ENCODE data around the gene CIITA.

CIITA gene

DNA sequence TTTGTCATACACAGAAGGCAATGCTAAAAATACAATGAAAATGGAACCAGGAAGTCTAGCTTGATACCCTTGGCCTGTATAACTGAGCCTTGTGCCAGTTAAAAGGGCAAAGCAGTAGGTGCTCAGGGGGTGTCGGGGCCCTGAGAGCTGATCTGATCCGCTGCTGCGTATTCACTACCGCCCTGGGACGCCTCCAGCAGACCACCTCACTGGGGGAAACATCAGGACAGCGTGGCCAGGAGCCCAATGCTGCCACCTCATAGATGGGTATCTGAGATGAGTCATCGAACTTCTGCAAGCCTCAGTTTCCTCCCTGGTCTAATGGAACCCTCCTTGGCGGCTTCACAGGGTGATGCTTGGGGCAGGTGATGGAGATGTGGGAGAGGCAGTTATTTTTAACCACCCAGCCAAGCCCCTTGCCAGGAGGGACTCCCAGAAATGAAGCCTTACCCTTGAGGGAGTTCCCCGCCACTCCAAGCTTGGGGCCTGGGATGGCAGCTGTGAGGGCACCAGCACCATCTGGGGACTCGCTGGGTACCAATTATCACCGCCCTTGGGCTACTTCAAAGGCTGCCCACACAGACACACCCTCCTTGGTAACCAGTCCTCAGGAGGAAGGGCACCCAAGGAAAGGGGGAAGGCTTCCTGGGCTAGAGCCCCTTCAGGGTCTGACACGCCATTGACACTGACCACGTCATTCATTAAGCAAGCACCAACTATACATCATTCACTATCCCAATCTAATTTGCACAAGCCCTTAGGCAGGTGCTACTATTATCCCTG, 57.5 kb downstream of the CIITA start:
- WGBS (ENCODE audit: insufficient coverage) = 92% methylated on average over 6 of the region's 13 CpGs
- Histone ChIP-seq H3K27ac (ENCODE audit: insufficient read depth in 1 of 2, low read depth in 1 of 2, low read length in 2 of 2, poor library complexity in 1 of 2, severe bottlenecking in 2 of 2) (no peak overlapping the region), H3K27me3 (replicated peaks in 2 of 5; ENCODE audit: control insufficient read depth in 4 of 5, insufficient read depth in 5 of 5, low read length in 4 of 5) (no peaks in the 10 kb centered on the region), H3K9me3 (ENCODE audit: control extremely low read depth in 1 of 5, control insufficient read depth in 4 of 5, insufficient read depth in 2 of 5, low read depth in 1 of 5, low read length in 4 of 5) (no peaks in the 10 kb centered on the region), H3K4me1 (ENCODE audit: control extremely low read depth in 1 of 4, control insufficient read depth in 4 of 4, insufficient read depth in 4 of 4, low read length in 3 of 4) (peaks cover 7 to 65% (median 49%) of the 10 kb centered on the region in 4 experiments), H3K4me3 (ENCODE audit: control insufficient read depth in 1 of 7, extremely low read depth in 1 of 7, insufficient read depth in 4 of 7, low read depth in 2 of 7, low read length in 6 of 7) (no peak overlapping the region), H3K36me3 (ENCODE audit: control insufficient read depth in 4 of 4, insufficient read depth in 4 of 4, low read length in 3 of 4) (peaks cover 9 to 45% (median 18%) of the 10 kb centered on the region in 4 experiments)
- ChIA-PET CTCF (interaction anchor here (1.5 kb wide), 1 partner anchor 11 kb away, joined by 5 read pairs; no protein-coding TSS in a partner anchor), POLR2A (no interaction called here)
- no peak for DNase-seq

DNA sequence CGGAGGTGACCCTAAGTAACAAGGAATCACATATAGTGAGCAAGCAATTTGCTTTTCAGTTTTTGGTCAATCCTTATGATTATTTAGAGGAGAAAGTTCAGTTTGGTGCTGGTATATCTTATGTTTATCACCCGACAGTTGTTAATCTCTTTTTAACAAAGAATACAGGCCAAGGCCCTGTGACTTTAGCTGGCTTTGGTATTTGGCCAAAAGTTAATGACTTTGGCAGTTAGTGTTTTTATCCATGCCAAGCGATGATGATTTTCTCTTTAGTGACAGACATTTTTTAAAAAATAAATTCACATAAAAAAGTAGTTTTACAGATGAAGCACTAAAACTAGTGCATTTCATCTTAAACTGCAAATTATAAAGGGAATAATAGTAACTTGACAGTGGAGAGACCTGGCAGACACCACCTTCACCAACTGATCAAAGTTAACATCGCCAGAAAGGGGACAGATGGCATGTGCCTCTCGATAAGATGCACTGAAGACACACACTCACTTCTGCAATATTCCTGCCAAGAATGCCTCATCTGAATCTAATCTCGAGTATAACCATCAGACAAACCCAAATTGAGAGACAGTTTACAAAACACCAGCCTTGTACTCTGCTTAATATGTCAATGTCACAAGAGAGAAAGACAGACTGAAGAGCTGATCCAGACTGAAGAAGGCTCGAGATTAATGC, 58.4 kb downstream of the CIITA start:
- WGBS (ENCODE audit: insufficient coverage) = 93% methylated on average over 5 of the region's 7 CpGs
- Histone ChIP-seq H3K9me3 (ENCODE audit: control extremely low read depth in 1 of 5, control insufficient read depth in 4 of 5, insufficient read depth in 2 of 5, low read depth in 1 of 5, low read length in 4 of 5) (no peaks in the 10 kb centered on the region), H3K27ac (ENCODE audit: insufficient read depth in 1 of 2, low read depth in 1 of 2, low read length in 2 of 2, poor library complexity in 1 of 2, severe bottlenecking in 2 of 2) (no peak overlapping the region), H3K4me3 (ENCODE audit: control insufficient read depth in 1 of 7, extremely low read depth in 1 of 7, insufficient read depth in 4 of 7, low read depth in 2 of 7, low read length in 6 of 7) (no peak overlapping the region), H3K4me1 (ENCODE audit: control extremely low read depth in 1 of 4, control insufficient read depth in 4 of 4, insufficient read depth in 4 of 4, low read length in 3 of 4) (peaks cover 13 to 65% (median 49%) of the 10 kb centered on the region in 4 experiments), H3K36me3 (ENCODE audit: control insufficient read depth in 4 of 4, insufficient read depth in 4 of 4, low read length in 3 of 4) (peaks cover 9 to 45% (median 18%) of the 10 kb centered on the region in 4 experiments), H3K27me3 (replicated peaks in 2 of 5; ENCODE audit: control insufficient read depth in 4 of 5, insufficient read depth in 5 of 5, low read length in 4 of 5) (no peaks in the 10 kb centered on the region)
- ChIA-PET POLR2A (no interaction called here), CTCF (interaction anchor here (0.6 to 1.7 kb wide), 3 partner anchors 9 to 115 kb away, joined by 3 to 4 read pairs (median 4); no protein-coding TSS in a partner anchor)
- no peak for DNase-seq

GRCh38 chr16:10936272-10936984, 59.4 kb downstream of the CIITA start:
- ChIA-PET POLR2A (no interaction called here), CTCF (interaction anchor here (1.4 to 2.6 kb wide), 4 partner anchors 8 to 423 kb away, joined by 3 to 7 read pairs (median 5); no protein-coding TSS in a partner anchor)
- H3K9me3 ChIP-seq (ENCODE audit: control extremely low read depth in 1 of 5, control insufficient read depth in 4 of 5, insufficient read depth in 2 of 5, low read depth in 1 of 5, low read length in 4 of 5) = no peaks in the 10 kb centered on the region
- DNase-seq = no peak
- WGBS (ENCODE audit: insufficient coverage) = 65% methylated on average over 6 of the region's 8 CpGs
- H3K27ac ChIP-seq (ENCODE audit: insufficient read depth in 1 of 2, low read depth in 1 of 2, low read length in 2 of 2, poor library complexity in 1 of 2, severe bottlenecking in 2 of 2) = no peak overlapping the region
- peak overlapping the region in 2 of 7 experiments; percentile 85 for H3K4me3 ChIP-seq (ENCODE audit: control insufficient read depth in 1 of 7, extremely low read depth in 1 of 7, insufficient read depth in 4 of 7, low read depth in 2 of 7, low read length in 6 of 7)
- H3K4me1 ChIP-seq (ENCODE audit: control extremely low read depth in 1 of 4, control insufficient read depth in 4 of 4, insufficient read depth in 4 of 4, low read length in 3 of 4) = peaks cover 19 to 65% (median 54%) of the 10 kb centered on the region in 4 experiments
- peaks cover 9 to 45% (median 18%) of the 10 kb centered on the region in 4 experiments for H3K36me3 ChIP-seq (ENCODE audit: control insufficient read depth in 4 of 4, insufficient read depth in 4 of 4, low read length in 3 of 4)
- no peaks in the 10 kb centered on the region for H3K27me3 ChIP-seq (replicated peaks in 2 of 5; ENCODE audit: control insufficient read depth in 4 of 5, insufficient read depth in 5 of 5, low read length in 4 of 5)

- 25% methylated on average over 8 of the region's 11 CpGs for WGBS (ENCODE audit: insufficient coverage)
- Histone ChIP-seq H3K27me3 (replicated peaks in 2 of 5; ENCODE audit: control insufficient read depth in 4 of 5, insufficient read depth in 5 of 5, low read length in 4 of 5) (no peaks in the 10 kb centered on the region), H3K4me1 (ENCODE audit: control extremely low read depth in 1 of 4, control insufficient read depth in 4 of 4, insufficient read depth in 4 of 4, low read length in 3 of 4) (peaks cover 19 to 65% (median 57%) of the 10 kb centered on the region in 4 experiments), H3K36me3 (ENCODE audit: control insufficient read depth in 4 of 4, insufficient read depth in 4 of 4, low read length in 3 of 4) (peaks cover 8 to 41% (median 16%) of the 10 kb centered on the region in 4 experiments), H3K27ac (ENCODE audit: insufficient read depth in 1 of 2, low read depth in 1 of 2, low read length in 2 of 2, poor library complexity in 1 of 2, severe bottlenecking in 2 of 2) (peak overlapping the region in 1 of 2 experiments; percentile 30), H3K9me3 (ENCODE audit: control extremely low read depth in 1 of 5, control insufficient read depth in 4 of 5, insufficient read depth in 2 of 5, low read depth in 1 of 5, low read length in 4 of 5) (no peaks in the 10 kb centered on the region), H3K4me3 (ENCODE audit: control insufficient read depth in 1 of 7, extremely low read depth in 1 of 7, insufficient read depth in 4 of 7, low read depth in 2 of 7, low read length in 6 of 7) (peak overlapping the region in 5 of 7 experiments; percentile 11 to 85 (median 32))
- peak in 1 of 3 donors; percentile 36 for DNase-seq
- CTCF ChIA-PET = interaction anchor here (1.1 to 2.6 kb wide), 5 partner anchors 9 to 424 kb away, joined by 3 to 7 read pairs (median 4); no protein-coding TSS in a partner anchor
- POLR2A ChIA-PET = no interaction called here
Measured at GRCh38 chr16:10937068-10937859, 60.3 kb downstream of the CIITA start.

- Histone ChIP-seq H3K36me3 (ENCODE audit: control insufficient read depth in 4 of 4, insufficient read depth in 4 of 4, low read length in 3 of 4) (peaks cover 5 to 33% (median 12%) of the 10 kb centered on the region in 4 experiments), H3K27me3 (replicated peaks in 2 of 5; ENCODE audit: control insufficient read depth in 4 of 5, insufficient read depth in 5 of 5, low read length in 4 of 5) (no peaks in the 10 kb centered on the region), H3K4me3 (ENCODE audit: control insufficient read depth in 1 of 7, extremely low read depth in 1 of 7, insufficient read depth in 4 of 7, low read depth in 2 of 7, low read length in 6 of 7) (peak overlapping the region in 5 of 7 experiments; percentile 11 to 85 (median 42)), H3K4me1 (ENCODE audit: control extremely low read depth in 1 of 4, control insufficient read depth in 4 of 4, insufficient read depth in 4 of 4, low read length in 3 of 4) (peaks cover 19 to 72% (median 64%) of the 10 kb centered on the region in 4 experiments), H3K27ac (ENCODE audit: insufficient read depth in 1 of 2, low read depth in 1 of 2, low read length in 2 of 2, poor library complexity in 1 of 2, severe bottlenecking in 2 of 2) (peak overlapping the region in 1 of 2 experiments; percentile 30), H3K9me3 (ENCODE audit: control extremely low read depth in 1 of 5, control insufficient read depth in 4 of 5, insufficient read depth in 2 of 5, low read depth in 1 of 5, low read length in 4 of 5) (no peaks in the 10 kb centered on the region)
- peak in 2 of 3 donors; percentile 50 to 66 for DNase-seq
- WGBS (ENCODE audit: insufficient coverage) = 6% methylated on average over 5 of the region's 7 CpGs
- ChIA-PET CTCF (interaction anchor here (1.1 to 2.6 kb wide), 2 partner anchors 10 to 59 kb away, joined by 3 to 6 read pairs; no protein-coding TSS in a partner anchor), POLR2A (no interaction called here)
Measured at GRCh38 chr16:10938321-10938720, 61.3 kb downstream of the CIITA start.
